HG03521 (cell line): ENCODE data around the gene IL15RA.
"Not testable (repeated sequence)": the region's sequence is repeated elsewhere in the genome, so short reads cannot be mapped to it uniquely, and the experiment has no call there.

ENCODE experiments used
- ATAC-seq: cut with Tn5 transposase; IDR thresholded peaks from one replicate; pipeline ENCODE4 v1.9.1; 2021; ENCODE audit warnings: mild to moderate bottlenecking, moderate library complexity; ENCODE audit not compliant: unreplicated experiment

IL15RA gene

GRCh38 chr10:5970527-5970926 lies 6.8 kb downstream of the IL15RA start:
- no peak for ATAC-seq

DNA sequence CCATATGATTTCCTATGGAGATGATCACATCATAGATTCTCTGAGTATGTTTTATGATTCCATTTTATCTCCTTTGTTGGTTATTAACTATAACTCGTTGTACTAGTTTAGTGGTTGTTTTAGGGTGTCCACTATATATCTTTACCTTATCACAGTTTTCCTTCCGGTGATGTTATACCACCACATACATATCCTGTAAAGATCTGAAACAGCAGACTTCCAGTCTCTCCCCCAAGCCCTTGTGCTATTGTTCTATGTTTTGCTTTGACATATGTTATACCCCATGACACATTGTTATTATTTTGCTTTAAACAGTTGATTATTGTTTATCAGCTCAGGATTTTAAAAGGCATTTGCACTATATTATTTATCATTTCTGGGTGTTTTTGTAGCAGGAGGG lies 7.3 kb downstream of the IL15RA start:
- ATAC-seq: no peak

DNA sequence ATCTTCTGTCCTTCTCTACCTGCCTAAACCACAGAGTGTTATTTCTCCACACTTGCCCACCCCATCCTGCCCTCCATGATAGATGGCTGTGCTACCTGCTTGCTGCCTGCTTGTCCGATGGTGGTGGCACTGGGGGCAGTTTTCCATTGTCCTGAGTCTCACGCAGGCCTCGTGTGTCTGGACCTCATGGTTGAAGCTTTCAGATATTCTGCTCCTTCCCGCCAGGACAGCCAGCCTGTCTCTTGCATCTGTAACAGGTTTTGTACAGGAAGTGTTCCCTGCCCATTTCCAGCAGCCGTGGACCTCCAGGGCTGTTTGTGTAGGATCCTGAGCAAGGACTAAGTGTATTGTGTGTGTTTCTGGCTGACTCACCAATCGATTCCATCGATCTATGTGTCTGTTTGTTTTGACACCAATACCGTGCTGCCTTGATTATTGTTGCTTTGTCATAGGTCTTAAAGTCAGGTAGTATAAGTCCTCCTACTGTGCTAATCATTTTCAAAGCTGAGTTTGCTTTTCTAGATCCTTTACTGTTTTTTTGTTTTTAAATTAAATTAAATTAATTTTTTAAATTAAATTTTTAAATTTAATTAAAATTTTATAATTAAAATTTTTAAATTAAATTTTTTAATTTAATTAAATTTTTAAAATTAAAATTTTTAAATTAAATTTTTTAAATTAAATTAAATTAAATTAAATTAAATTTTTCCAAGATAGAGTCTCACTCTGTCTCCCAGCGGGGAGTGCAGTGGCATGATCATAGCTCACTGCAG lies 8.5 kb downstream of the IL15RA start:
- ATAC-seq: no peak

DNA sequence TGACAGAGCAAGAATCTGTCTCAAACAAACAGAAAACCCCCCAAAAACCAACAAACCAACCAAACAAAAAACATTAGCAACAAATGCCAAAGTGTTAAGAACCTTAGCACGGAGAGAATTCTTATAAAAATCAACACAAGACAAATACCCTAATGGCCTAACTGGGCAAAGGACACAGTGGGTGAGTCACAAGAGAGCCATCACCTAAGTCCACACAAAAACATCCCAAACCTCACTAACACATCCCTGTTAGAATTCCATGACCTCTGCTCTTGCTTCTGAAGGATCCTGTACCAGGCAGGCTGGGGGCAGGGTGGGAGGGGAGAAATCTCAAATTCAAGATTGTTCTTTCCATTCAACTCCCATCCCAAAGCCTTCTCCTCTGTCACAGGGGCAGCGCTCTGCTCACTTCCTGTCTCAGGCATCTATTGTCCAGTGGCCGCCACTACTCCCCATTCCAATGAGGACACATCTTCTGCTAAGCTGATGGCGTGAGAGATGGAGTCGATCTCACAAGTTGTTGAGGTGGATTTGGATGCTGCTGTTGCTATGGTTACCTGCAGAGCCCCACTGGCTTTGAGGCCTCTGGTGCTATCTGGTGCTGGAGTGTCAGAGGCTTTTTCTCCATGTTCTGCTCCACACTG lies 9.2 kb downstream of the IL15RA start:
- no peak for ATAC-seq

DNA sequence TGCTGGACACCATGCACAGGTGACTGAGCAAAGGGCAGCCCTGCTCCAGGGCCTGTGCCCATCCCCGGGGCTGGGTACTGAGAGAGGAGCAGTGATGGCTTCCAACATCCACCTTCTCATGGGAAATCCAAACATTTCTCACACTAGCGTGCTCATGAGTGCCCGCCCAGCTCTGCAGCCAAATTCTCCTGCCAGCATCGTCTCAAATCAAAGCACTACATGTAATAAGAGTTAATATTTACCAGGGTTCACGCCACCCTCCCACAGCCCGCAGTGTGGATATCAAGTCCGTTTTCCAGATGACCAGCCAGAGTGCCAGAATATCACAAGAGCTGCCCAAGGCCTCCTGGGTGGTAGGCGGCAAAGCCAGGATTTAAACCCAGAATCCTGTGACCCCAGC lies 12.1 kb downstream of the IL15RA start:
- no peak for ATAC-seq

DNA sequence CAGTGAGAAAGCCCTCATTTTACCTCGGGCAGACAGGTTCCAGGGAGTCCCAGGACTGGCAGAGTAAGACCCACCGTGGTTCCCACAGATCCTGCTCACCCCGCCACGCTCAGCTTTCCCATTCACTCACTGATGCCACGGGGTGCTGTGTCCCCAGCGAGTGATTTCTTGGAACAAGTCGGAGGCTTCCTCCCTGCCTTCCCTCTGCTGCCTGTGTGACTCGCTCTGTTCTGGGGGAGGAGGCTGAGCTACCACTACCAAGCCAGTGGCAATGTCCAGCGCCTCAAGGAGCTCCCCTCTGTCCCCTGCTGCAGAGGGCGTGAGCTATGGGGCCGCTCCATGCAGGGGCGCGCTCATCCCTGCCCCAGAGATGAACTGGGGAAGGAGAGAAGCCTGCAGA lies 12.6 kb downstream of the IL15RA start:
- no peak for ATAC-seq

- no peak for ATAC-seq
Observed at GRCh38 chr10:5963591-5963990, 13.8 kb downstream of the IL15RA start.

DNA sequence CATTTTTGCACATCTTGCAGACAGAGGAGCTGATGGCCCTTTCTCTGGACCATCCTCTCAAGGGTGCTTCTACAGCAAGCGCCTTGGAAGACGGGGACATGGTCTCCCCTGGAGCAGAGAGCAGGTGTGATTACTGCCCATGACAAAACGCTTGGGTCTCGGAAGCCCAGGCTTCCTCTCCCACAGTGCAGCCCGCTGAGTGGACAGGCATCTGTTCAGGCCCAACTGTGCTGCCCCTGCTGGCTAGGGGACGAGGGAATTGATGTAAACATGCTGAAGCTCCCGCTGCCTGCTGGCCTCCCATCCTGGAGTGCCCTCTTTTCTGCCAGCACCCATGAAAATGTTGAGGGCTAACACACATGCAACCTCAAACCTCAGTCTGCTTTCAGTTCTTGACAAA lies 14.3 kb downstream of the IL15RA start:
- no peak for ATAC-seq

DNA sequence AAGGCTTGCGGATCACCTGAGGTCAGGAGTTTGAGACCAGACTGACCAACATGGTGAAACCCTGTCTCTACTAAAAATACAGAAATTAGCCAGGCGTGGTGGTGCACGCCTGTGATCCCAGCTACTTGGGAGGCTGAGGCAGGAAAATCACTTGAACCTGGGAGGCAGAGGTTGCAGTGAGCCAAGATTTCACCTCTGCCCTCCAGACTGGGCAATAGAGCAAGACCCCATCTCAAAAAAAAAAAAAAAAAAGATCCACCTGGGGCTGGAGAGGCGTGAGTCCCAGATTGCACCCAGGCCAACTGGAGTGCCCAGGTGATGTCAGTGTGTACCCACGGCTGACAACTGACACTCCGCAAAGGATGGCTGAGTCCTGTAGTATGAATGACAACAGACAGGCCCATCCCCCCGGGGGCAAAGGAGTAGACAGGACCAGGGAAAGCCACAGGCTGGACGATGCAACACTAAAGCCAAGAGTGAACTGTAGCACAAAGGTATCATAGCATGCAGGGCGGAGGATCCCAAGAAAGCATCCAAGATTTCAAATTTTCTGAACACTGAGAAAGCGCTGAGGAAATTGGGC lies 14.9 kb downstream of the IL15RA start:
- ATAC-seq: not testable (repeated sequence)

- no peak for ATAC-seq
Observed at GRCh38 chr10:5961405-5962100, 15.8 kb downstream of the IL15RA start.

- ATAC-seq: not testable (repeated sequence)
Observed at GRCh38 chr10:5960973-5961275, 16.4 kb downstream of the IL15RA start.

- ATAC-seq: no peak
Observed at GRCh38 chr10:5960070-5960972, 17.0 kb downstream of the IL15RA start.

GRCh38 chr10:5959581-5960069 lies 17.7 kb downstream of the IL15RA start:
- no peak for ATAC-seq

- no peak for ATAC-seq
Observed at GRCh38 chr10:5959142-5959541, 18.2 kb downstream of the IL15RA start.

DNA sequence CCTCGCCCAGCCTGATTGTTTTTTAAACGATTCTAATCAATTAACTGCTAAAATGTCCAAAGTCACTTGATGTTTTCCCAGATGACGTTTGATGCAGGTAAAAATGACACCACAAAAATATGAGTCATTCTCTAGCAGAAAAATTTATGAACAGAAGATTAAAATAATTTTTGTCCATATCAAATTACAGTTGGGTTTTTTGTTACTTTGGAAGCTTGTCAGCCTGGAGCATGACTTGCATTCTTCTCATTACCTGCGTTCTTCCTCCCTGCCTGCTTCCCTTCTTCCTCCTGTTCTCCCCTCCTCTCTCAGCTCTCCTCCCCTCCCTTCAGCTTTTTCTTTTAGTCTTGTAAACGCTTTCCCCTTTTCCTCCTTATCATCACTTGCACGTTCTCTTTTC lies 18.7 kb downstream of the IL15RA start:
- no peak for ATAC-seq

GRCh38 chr10:5958077-5958476 lies 19.3 kb downstream of the IL15RA start:
- no peak for ATAC-seq

GRCh38 chr10:5956146-5956936 lies 21.0 kb downstream of the IL15RA start:
- no peak for ATAC-seq

- ATAC-seq: no peak
Observed at GRCh38 chr10:5953676-5954075, 23.7 kb downstream of the IL15RA start.

GRCh38 chr10:5952731-5953385 lies 24.5 kb downstream of the IL15RA start:
- ATAC-seq: no peak
